Activated naive CD8-positive, alpha-beta T cell treated with anti-CD3 and anti-CD28 coated beads, Interleukin-2, amount 50 U/mL, for 24 hours (primary cell): ENCODE data around the gene RRP1.

Source experiments
- ATAC-seq: fragments of 150-1000 bp; cut with Tn5 transposase; one replicate; pipeline ENCODE4 v1.10.0; 2021
- DNase-seq: peaks from one replicate; pipeline ENCODE4 v3.0.0; 2021
- H3K27ac Mint-ChIP-seq: one replicate; pipeline ENCODE4 v1.8.0; 2021; ENCODE audit warnings: mild to moderate bottlenecking, mixed read lengths
- H3K27me3 Mint-ChIP-seq: one replicate; pipeline ENCODE4 v1.8.0; 2021; ENCODE audit warnings: mixed read lengths
- H3K36me3 Mint-ChIP-seq: one replicate; pipeline ENCODE4 v1.8.0; 2021; ENCODE audit warnings: low read depth, mixed read lengths
- H3K4me1 Mint-ChIP-seq: one replicate; pipeline ENCODE4 v1.8.0; 2021; ENCODE audit warnings: mixed read lengths
- H3K4me3 Mint-ChIP-seq: one replicate; pipeline ENCODE4 v1.8.0; 2021; ENCODE audit warnings: mild to moderate bottlenecking, moderate library complexity, mixed read lengths
- H3K9me3 Mint-ChIP-seq: one replicate; pipeline ENCODE4 v1.8.0; 2021; ENCODE audit warnings: mixed read lengths

The RRP1 gene

DNA sequence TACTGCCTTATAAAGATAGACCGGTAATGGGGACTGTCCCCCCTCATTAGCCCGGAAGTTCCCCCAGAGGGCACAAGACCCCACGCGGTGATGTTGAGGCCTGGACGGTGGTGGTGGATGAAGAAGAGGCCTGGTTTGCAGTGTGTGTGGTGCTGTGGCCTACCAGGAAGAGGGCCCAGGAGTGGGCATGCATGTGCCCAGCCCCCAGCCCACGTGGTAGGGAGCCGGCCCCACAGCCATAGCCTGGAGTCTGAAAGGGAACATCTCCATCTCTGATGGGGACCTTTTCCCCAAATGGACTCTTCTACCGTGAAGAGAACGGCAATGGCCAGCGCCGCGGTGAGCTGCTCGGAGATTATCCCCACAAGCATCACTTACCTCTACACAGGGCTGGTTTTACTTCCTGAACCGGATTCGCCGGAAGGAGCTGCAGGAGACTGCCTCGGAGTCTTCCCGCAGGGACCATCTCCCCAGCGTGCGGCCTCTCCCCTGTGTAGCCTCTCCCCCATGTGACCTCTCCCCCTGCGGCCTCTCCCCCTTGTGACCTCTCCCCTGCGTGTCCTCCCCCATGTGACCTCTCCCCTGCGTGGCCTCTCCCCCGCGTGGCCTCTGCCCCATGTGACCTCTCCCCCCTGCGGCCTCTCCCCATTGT lies 20.6 kb downstream of the RRP1 start:
- H3K4me1 Mint-ChIP-seq: peaks cover 16% of the 10 kb centered on the region
- no peaks in the 10 kb centered on the region for H3K9me3 Mint-ChIP-seq
- DNase-seq (no peak), ATAC-seq (no peak)
- H3K27me3 Mint-ChIP-seq: no peaks in the 10 kb centered on the region
- H3K27ac Mint-ChIP-seq: no peak overlapping the region
- peaks cover 8% of the 10 kb centered on the region for H3K36me3 Mint-ChIP-seq
- H3K4me3 Mint-ChIP-seq: no peak overlapping the region

- H3K36me3 Mint-ChIP-seq: peaks cover 7% of the 10 kb centered on the region
- H3K4me3 Mint-ChIP-seq: no peak overlapping the region
- no peak overlapping the region for H3K27ac Mint-ChIP-seq
- H3K4me1 Mint-ChIP-seq: peaks cover 14% of the 10 kb centered on the region
- DNase-seq (peak; percentile 98), ATAC-seq (peak; percentile 84)
- no peaks in the 10 kb centered on the region for H3K9me3 Mint-ChIP-seq
- no peaks in the 10 kb centered on the region for H3K27me3 Mint-ChIP-seq
Observed at GRCh38 chr21:43810505-43811261, 21.3 kb downstream of the RRP1 start.

GRCh38 chr21:43811262-43812105 lies 22.1 kb downstream of the RRP1 start:
- Mint-ChIP-seq H3K4me3 (no peak overlapping the region), H3K9me3 (no peaks in the 10 kb centered on the region), H3K4me1 (peaks cover 7% of the 10 kb centered on the region), H3K27ac (no peak overlapping the region), H3K27me3 (no peaks in the 10 kb centered on the region), H3K36me3 (no peaks in the 10 kb centered on the region)
- ATAC-seq (no peak), DNase-seq (no peak)

DNA sequence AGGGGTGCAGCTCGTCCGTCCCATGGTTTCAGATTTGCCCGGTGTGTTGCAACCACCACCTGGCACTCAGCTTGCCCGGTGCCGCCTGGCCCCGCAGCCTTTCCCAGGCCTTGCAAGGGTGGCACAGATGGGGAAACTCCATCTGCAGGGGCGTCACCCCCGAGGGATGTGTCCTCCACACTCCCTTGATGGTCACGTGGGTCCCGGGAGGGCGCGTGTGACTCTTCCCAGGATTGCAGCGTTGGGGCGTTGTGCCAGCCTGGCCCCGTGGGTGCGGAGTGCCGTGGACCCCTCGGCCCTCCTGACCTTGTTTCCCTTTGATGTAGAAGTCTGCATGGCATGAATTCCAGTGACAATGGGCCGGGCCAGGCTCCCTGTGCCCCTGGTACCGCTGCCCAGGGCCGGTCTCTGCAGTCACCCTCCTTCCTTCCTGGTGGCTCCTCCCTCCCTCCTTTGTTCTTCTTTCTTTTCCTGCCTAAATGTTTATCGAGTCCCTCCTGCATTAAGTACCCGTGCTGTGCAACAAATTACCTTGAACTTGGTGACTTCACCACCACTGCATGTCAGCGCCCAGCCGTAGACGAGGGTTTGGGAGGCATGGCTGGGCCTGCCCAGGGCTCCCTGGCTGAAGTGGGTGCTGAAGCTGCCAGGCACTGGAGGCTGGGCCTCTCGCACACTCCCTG lies 22.9 kb downstream of the RRP1 start:
- Mint-ChIP-seq H3K9me3 (no peaks in the 10 kb centered on the region), H3K4me1 (peaks cover 7% of the 10 kb centered on the region), H3K27me3 (no peaks in the 10 kb centered on the region), H3K4me3 (no peak overlapping the region), H3K27ac (no peak overlapping the region), H3K36me3 (no peaks in the 10 kb centered on the region)
- ATAC-seq: no peak
- no peak for DNase-seq

DNA sequence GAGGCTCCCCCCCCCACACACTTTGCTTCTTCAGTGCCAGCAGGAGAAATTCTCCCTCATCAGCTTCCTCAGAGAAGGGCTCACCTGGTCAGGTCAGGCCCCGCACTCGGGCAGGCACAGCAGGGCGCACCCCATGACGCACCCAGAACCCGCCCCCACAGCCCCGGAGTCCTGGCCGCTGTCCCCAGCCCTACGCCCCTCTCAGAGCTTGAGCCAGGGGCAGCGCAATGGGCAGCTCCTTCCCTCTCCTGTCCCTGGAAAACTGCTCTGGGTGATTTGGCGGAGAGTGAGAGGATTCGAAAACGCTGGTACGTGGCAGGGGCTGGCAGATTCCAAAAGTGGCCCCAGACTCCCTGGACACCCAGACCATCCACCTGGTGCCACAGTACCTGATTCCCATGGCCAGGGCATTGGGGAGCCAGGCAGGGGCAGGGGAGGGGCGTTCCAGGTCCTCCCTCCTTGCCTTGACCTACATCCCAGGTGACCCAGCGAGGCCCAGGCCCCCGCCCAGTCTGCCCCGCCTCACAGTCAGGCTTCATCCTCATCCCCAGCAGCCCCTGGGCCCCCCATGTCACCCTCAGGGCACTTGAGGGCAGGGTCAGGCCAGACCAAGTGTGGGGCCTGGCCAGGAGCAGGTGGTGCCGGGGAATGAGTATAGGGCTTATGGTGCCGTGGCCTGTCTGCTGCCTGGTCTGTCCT lies 23.7 kb downstream of the RRP1 start:
- DNase-seq (no peak), ATAC-seq (no peak)
- no peaks in the 10 kb centered on the region for H3K27me3 Mint-ChIP-seq
- H3K4me3 Mint-ChIP-seq: no peak overlapping the region
- no peaks in the 10 kb centered on the region for H3K9me3 Mint-ChIP-seq
- no peaks in the 10 kb centered on the region for H3K36me3 Mint-ChIP-seq
- peaks cover 7% of the 10 kb centered on the region for H3K4me1 Mint-ChIP-seq
- H3K27ac Mint-ChIP-seq: no peak overlapping the region

- Mint-ChIP-seq H3K27me3 (no peaks in the 10 kb centered on the region), H3K9me3 (peaks cover 1% of the 10 kb centered on the region), H3K27ac (no peak overlapping the region), H3K36me3 (no peaks in the 10 kb centered on the region), H3K4me1 (peaks cover 7% of the 10 kb centered on the region), H3K4me3 (no peak overlapping the region)
- DNase-seq (no peak), ATAC-seq (no peak)
Observed at GRCh38 chr21:43813656-43813980, 24.2 kb downstream of the RRP1 start.

DNA sequence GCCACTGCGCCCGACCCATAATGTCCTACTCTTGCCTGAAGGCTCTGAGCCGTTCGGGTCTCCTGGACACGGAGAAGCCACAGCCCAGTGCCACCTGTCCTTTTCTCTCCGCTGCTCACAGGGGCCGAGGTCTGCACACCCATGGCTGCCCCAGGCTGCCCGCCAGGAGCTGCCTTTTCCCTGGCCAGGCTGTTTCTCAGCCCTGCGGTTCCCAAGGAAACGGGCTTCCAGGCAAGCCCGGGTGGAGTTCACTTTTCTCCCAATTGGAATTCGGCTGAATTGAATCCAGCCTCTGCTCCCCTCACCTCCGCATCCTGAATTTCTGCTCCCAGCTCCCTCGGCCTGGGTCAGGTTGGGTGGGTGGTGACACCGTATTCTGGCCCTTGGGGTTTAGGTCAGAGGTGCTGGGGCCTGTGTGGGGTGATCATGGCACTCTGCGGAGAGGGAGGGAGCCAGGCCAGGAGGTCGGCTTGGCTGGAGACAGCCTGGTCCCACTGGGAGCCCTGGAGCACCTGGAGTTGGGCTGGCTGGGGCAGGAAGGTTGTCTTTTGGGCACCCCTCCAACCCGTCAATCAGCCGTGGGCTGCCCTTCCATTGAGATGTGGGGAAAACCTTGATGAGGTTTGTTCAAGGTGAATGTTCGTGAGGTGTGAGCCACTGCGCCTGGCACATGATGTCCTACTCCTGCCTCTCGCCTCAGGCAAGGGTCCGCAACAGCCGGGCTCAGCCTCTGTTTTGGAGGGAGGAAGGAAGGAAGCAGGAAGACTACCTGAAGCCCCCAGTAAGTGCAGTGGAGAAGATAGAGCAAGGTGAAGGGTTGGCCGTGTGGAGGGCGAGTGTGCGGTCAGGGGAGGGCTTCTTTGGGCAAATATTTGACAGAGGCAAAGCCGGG lies 25.1 kb downstream of the RRP1 start:
- Mint-ChIP-seq H3K9me3 (peaks cover 5% of the 10 kb centered on the region), H3K27me3 (no peaks in the 10 kb centered on the region), H3K36me3 (peaks cover 2% of the 10 kb centered on the region), H3K4me1 (peaks cover 7% of the 10 kb centered on the region), H3K27ac (no peak overlapping the region), H3K4me3 (no peak overlapping the region)
- DNase-seq (no peak), ATAC-seq (no peak)

DNA sequence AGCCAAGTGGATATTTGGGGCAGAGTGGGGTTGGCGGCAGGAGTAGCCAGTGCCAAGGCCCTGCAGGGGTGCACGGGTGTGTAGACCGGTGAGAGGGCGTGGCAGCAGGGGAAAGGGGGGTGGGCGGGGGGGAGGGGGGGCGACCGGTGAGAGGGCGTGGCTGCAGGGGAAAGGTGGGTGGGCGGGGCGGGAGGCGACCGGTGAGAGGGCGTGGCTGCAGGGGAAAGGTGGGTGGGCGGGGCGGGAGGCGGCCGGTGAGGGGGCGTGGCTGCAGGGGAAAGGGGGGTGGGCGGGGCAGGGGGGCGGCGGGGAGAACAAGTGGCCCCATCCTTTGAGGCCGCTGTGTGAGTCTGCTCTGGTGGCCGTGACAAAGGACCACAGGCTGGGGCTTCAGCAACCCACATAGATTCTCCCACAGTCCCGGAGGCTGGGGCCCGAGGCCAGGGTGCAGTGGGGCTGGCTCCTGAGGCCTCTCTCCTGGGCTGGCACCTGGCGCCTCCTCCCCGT lies 25.8 kb downstream of the RRP1 start:
- no peak for ATAC-seq
- peaks cover 7% of the 10 kb centered on the region for H3K4me1 Mint-ChIP-seq
- no peaks in the 10 kb centered on the region for H3K27me3 Mint-ChIP-seq
- DNase-seq: no peak
- no peak overlapping the region for H3K4me3 Mint-ChIP-seq
- H3K36me3 Mint-ChIP-seq: peaks cover 2% of the 10 kb centered on the region
- no peak overlapping the region for H3K27ac Mint-ChIP-seq
- peaks cover 5% of the 10 kb centered on the region for H3K9me3 Mint-ChIP-seq

GRCh38 chr21:43815991-43816390 lies 26.6 kb downstream of the RRP1 start:
- Mint-ChIP-seq H3K4me1 (peaks cover 3% of the 10 kb centered on the region), H3K27me3 (no peaks in the 10 kb centered on the region), H3K27ac (no peak overlapping the region), H3K9me3 (peaks cover 5% of the 10 kb centered on the region), H3K4me3 (no peak overlapping the region), H3K36me3 (peaks cover 2% of the 10 kb centered on the region)
- ATAC-seq: no peak
- no peak for DNase-seq

DNA sequence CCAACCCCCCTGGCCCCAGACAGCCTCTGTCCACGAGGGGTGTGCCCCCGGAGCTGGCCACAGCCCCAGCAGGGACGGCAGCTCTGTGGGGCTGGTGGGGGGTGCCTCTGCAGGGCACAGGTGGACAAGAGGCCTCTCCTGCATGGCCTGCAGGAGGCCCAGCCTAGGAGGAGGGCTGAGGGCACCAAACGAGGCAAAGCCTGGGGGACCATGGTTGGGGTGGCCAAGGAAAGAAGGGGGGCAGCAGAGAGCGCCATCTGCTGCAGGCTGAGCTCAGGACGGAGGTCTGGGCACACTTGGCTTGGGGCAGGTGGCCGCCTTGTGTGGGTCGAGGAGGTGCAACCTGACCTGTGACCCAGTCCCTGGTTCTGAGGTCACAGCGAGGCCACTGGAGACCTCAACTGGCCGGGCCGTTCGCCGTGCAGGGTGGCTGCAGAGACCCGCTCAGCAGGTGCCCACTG lies 27.3 kb downstream of the RRP1 start:
- no peak overlapping the region for H3K4me3 Mint-ChIP-seq
- no peaks in the 10 kb centered on the region for H3K27me3 Mint-ChIP-seq
- peaks cover 3% of the 10 kb centered on the region for H3K4me1 Mint-ChIP-seq
- no peak overlapping the region for H3K27ac Mint-ChIP-seq
- H3K9me3 Mint-ChIP-seq: peaks cover 5% of the 10 kb centered on the region
- DNase-seq (no peak), ATAC-seq (no peak)
- peaks cover 2% of the 10 kb centered on the region for H3K36me3 Mint-ChIP-seq

- peak; percentile 17 for ATAC-seq
- Mint-ChIP-seq H3K9me3 (peaks cover 5% of the 10 kb centered on the region), H3K27ac (no peak overlapping the region)
Observed at GRCh38 chr21:43817157-43818086, 28.0 kb downstream of the RRP1 start.

DNA sequence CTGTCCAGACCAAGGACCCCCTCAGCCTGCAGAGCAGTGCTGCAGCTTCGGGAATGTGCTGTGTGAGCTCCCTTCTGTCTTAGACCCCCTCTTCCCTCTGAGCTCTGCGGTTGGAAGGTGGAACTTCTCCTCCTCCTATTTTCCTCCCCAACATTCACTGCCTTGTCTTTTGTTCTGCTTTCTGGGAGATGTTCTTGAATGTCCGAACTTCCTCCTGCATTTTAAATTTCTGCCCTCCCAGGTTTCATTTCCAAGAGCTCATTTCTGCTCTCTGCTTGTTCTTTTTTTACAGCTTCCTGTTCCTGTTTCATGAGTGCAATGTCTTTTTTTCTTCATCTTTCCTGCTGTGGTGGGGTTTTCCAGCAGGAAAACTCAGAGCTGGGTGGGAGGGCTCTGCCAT lies 29.3 kb downstream of the RRP1 start:
- Mint-ChIP-seq H3K4me1 (peaks cover 3% of the 10 kb centered on the region), H3K27ac (no peak overlapping the region), H3K9me3 (peaks cover 5% of the 10 kb centered on the region), H3K27me3 (no peaks in the 10 kb centered on the region), H3K4me3 (no peak overlapping the region), H3K36me3 (peaks cover 2% of the 10 kb centered on the region)
- DNase-seq (no peak), ATAC-seq (no peak)

More at GRCh38 chr21:43817157-43818086, 28.0 kb downstream of the RRP1 start:
- Mint-ChIP-seq H3K4me1 (peaks cover 3% of the 10 kb centered on the region), H3K36me3 (peaks cover 2% of the 10 kb centered on the region), H3K27me3 (no peaks in the 10 kb centered on the region), H3K4me3 (no peak overlapping the region)
- no peak for DNase-seq
